ENCODE measurements around the gene EGFR.

DNA sequence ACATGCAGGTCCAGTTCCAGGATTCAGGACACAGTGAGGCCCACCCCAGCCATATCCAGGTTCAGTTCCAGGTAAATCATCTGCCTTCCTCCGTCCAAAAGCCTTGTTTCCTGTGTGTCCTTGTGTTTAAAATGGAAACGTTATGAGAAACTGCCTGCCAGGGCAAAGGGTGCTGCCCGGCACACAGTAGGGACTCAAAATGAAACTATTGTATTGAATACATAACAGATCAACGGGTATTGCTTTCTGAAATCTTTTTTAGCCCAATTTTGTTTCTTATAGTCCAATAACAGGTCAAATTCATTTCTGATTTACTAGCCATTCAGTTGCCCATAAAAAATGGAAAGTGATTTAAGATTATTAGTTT lies 115.5 kb downstream of the EGFR start:
- TF ChIP-seq CTCF (IDR thresholded peaks at IDR 0.05; ENCODE audit: low read length) (no peak), EZH2 (IDR thresholded peaks at IDR 0.05; ENCODE audit: borderline replicate concordance, low read length) (no peak)

All from OCI-LY1 (cell line).